ENCODE data around the gene POU2AF1. TPM values are rescaled to one million over a fixed set of nuclear protein-coding genes. Genes with fewer than 3 reads are reported as not detected.

The POU2AF1 gene
- total RNA-seq, 1 donor from 2014 or later: not detected

- Mint-ChIP-seq H3K4me1 (peaks cover 5% of the 10 kb centered on the region), H3K36me3 (ENCODE audit: low read depth) (no peaks in the 10 kb centered on the region), H3K27me3 (ENCODE audit: low read depth) (peaks cover 24% of the 10 kb centered on the region), H3K9me3 (no peaks in the 10 kb centered on the region), H3K4me3 (no peak overlapping the region), H3K27ac (ENCODE audit: unreplicated experiment) (no peak overlapping the region)
- TF ChIP-seq, protein P1, sequence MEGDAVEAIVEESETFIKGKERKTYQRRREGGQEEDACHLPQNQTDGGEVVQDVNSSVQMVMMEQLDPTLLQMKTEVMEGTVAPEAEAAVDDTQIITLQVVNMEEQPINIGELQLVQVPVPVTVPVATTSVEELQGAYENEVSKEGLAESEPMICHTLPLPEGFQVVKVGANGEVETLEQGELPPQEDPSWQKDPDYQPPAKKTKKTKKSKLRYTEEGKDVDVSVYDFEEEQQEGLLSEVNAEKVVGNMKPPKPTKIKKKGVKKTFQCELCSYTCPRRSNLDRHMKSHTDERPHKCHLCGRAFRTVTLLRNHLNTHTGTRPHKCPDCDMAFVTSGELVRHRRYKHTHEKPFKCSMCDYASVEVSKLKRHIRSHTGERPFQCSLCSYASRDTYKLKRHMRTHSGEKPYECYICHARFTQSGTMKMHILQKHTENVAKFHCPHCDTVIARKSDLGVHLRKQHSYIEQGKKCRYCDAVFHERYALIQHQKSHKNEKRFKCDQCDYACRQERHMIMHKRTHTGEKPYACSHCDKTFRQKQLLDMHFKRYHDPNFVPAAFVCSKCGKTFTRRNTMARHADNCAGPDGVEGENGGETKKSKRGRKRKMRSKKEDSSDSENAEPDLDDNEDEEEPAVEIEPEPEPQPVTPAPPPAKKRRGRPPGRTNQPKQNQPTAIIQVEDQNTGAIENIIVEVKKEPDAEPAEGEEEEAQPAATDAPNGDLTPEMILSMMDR (conservative IDR thresholded peaks at IDR 0.05): no peak
- DNase-seq (ENCODE audit: low read depth, low spot score): no peak
Measured at GRCh38 chr11:111373590-111373989, 5.5 kb downstream of the POU2AF1 start.

GRCh38 chr11:111372538-111372937 is 6.5 kb downstream of the POU2AF1 start:
- Mint-ChIP-seq H3K4me3 (no peak overlapping the region), H3K27me3 (ENCODE audit: low read depth) (peaks cover 25% of the 10 kb centered on the region), H3K27ac (ENCODE audit: unreplicated experiment) (no peak overlapping the region), H3K36me3 (ENCODE audit: low read depth) (no peaks in the 10 kb centered on the region), H3K9me3 (no peaks in the 10 kb centered on the region), H3K4me1 (peaks cover 5% of the 10 kb centered on the region)
- TF ChIP-seq, protein P1 (conservative IDR thresholded peaks at IDR 0.05): no peak
- no peak for DNase-seq (ENCODE audit: low read depth, low spot score)

DNA sequence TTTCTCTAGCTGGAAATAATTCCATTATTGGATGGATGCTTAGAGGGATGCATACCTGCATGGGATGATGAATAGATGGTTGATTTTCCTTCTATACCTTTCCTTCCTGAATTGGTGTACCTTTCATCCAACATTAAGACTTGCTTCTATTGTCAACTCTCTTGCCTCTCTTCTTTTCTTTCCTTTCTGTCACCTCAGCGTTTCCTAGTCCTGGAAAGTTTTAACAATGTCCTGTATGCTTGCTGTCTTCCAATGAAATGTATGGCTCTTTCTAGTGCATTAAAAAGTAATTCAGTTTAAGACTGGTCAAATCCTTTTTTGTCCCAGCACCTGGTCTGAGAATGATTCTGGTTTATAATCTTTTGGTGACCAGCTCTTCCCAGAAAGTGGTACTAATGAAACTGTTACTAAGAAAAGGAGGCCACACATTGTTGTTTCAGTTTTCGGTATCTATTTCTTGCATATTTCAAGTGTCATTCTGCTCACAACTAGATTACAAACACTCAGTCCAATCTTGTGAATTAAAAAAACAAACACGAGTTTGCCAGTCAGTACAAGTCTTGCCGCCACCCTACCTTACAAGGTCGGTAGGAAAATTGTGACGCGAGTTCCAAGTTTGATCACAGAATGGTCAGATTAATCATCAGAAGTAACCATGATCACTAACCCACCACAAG is 8.0 kb downstream of the POU2AF1 start:
- H3K9me3 Mint-ChIP-seq: no peaks in the 10 kb centered on the region
- H3K4me1 Mint-ChIP-seq: no peaks in the 10 kb centered on the region
- H3K4me3 Mint-ChIP-seq: no peak overlapping the region
- peak overlapping the region; percentile 43 for H3K27ac Mint-ChIP-seq (ENCODE audit: unreplicated experiment)
- H3K36me3 Mint-ChIP-seq (ENCODE audit: low read depth): no peaks in the 10 kb centered on the region
- no peak for DNase-seq (ENCODE audit: low read depth, low spot score)
- TF ChIP-seq, protein P1 (conservative IDR thresholded peaks at IDR 0.05): no peak
- H3K27me3 Mint-ChIP-seq (ENCODE audit: low read depth): peaks cover 27% of the 10 kb centered on the region

DNA sequence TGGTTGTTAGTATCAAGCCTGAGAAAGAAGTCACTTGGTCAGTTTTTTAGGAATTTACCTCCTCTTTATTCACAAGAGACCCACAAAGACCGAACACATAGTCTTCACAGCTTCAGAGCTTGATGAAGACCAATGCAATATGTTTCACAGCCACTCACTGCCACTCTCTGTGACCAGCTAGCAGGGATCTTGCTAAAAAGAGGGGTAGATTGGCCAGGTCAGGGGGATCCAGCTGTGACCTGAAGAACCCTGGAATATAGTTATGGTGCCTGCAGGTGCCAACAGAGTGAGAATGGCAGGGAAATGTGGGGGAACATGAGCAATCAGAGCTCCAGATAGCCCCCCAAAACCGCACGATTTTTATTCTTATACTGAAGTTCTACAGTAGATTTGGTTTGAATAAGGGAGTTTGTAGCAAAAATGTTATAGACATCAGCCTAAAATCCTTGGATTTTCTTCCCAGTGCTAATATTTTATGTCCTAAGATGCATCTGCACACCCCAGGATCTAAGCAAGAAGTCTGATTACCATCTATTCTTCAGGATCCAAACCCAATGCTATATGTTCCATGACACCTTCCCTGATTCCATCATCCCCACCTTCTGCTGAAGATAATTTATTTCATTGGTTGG is 8.7 kb downstream of the POU2AF1 start:
- H3K27ac Mint-ChIP-seq (ENCODE audit: unreplicated experiment): no peak overlapping the region
- peaks cover 27% of the 10 kb centered on the region for H3K27me3 Mint-ChIP-seq (ENCODE audit: low read depth)
- H3K4me3 Mint-ChIP-seq: no peak overlapping the region
- H3K9me3 Mint-ChIP-seq: no peaks in the 10 kb centered on the region
- DNase-seq (ENCODE audit: low read depth, low spot score): no peak
- H3K4me1 Mint-ChIP-seq: no peaks in the 10 kb centered on the region
- no peaks in the 10 kb centered on the region for H3K36me3 Mint-ChIP-seq (ENCODE audit: low read depth)
- TF ChIP-seq, protein P1 (conservative IDR thresholded peaks at IDR 0.05): no peak

DNA sequence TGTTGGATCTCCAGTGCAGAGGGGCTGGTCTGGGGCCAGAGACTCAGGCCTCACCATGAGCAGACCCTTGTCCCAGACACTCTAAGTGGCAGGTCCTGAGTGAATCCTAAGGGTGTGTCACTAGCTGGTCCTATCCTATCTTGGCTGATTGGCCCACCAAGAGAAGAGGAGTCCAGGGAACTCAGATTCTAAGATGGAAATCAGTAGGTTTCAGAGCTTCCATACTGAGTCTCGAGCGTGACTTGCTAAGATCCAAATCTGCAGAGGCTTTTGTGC is 10.9 kb downstream of the POU2AF1 start:
- no peaks in the 10 kb centered on the region for H3K4me1 Mint-ChIP-seq
- DNase-seq (ENCODE audit: low read depth, low spot score): no peak
- no peaks in the 10 kb centered on the region for H3K9me3 Mint-ChIP-seq

More for the DNA sequence above, 10.9 kb downstream of the POU2AF1 start:
- Mint-ChIP-seq H3K27me3 (ENCODE audit: low read depth) (peaks cover 21% of the 10 kb centered on the region), H3K27ac (ENCODE audit: unreplicated experiment) (no peak overlapping the region), H3K36me3 (ENCODE audit: low read depth) (no peaks in the 10 kb centered on the region), H3K4me3 (no peak overlapping the region)
- TF ChIP-seq, protein P1 (conservative IDR thresholded peaks at IDR 0.05): no peak
